Spleen (tissue), 7 donors: ENCODE results near the gene CCND2.

Source experiments
- CTCF ChIP-seq, 11 experiments: fragments of 200-600 bp in 7 of 11; fragments of 450-650 bp in 4 of 11; sonication (generic) in 4 of 11; IDR thresholded peaks in 8 of 11; conservative IDR thresholded peaks in 3 of 11; 1 replicate in 7 of 11; 2 replicates in 4 of 11; pipeline versions ENCODE4 v1.4.0 to v1.8.0; 2016 to 2021; ENCODE audit warnings: antibody characterized with exemption in 11 of 11, inconsistent platforms in 4 of 11, mild to moderate bottlenecking in 1 of 11
- POLR2A ChIP-seq, 3 donors: fragments of 450-650 bp; IDR thresholded peaks; one replicate each; pipeline ENCODE4 v1.5.1; 2017; ENCODE audit warnings: antibody characterized with exemption in 3 of 3, mild to moderate bottlenecking in 1 of 3
- donor health status: DM: no; HTN: no; CAD: no; lungs with moderate emphysema.
- donor health status: DM: no; HTN: no; CAD: no.
- donor health status: DM: no; HTN: no; CAD: no.

GRCh38 chr12:4293299-4293965 is 19.9 kb downstream of the CCND2 start:
- TF ChIP-seq CTCF (IDR thresholded peaks at IDR 0.05 in 8 of 11, conservative IDR thresholded peaks at IDR 0.05 in 3 of 11): no peak
- no peak for TF ChIP-seq POLR2A (IDR thresholded peaks at IDR 0.05)
